B cell (primary cell): ENCODE data around the gene TMEM97. TPM values are rescaled to one million over a fixed set of nuclear protein-coding genes. Genes with fewer than 3 reads are reported as not detected.

Source experiments
- ATAC-seq: fragments of 200-7000 bp; cut with Tn5 transposase; one replicate; pipeline ENCODE4 v1.10.0; 2021; ENCODE audit warnings: low read depth, mild to moderate bottlenecking, moderate number of reproducible peaks, moderate library complexity
- CTCF ChIA-PET: fragments of 350-600 bp; sonication (Branson Sonifier 250); formaldehyde crosslinking; loops from one replicate; lab custom pipeline; 2021; ENCODE audit warnings: antibody characterized with exemption, inconsistent platforms; lab: Charles Lee
- POLR2A ChIA-PET: fragments of 350-600 bp; sonication (Branson Sonifier 250); formaldehyde crosslinking; loops from one replicate; lab custom pipeline; 2021; ENCODE audit warnings: antibody characterized with exemption; lab: Charles Lee
- DNase-seq: peaks from one replicate; pipeline ENCODE4 v3.0.0; 2013
- H2AFZ ChIP-seq: 2 replicates; pipeline ENCODE4 v1.6.1; 2012; ENCODE audit warnings: mild to moderate bottlenecking, low read depth, low read length; ENCODE audit not compliant: insufficient read depth, poor library complexity, severe bottlenecking
- H3K27ac ChIP-seq, 2 donors: 1 replicate in 1 of 2; 2 replicates in 1 of 2; pipeline ENCODE4 v1.5.1; 2012 to 2013; ENCODE audit warnings: low read length in 2 of 2, mild to moderate bottlenecking in 2 of 2, moderate library complexity in 1 of 2
- H3K27me3 ChIP-seq, 4 experiments: fragments of 200-600 bp in 1 of 4; sonication (generic) in 1 of 4; replicated peaks in 1 of 4; 1 replicate in 2 of 4; 2 replicates in 2 of 4; pipeline versions ENCODE4 v1.6.1 to v1.7.0; 2013 to 2016; ENCODE audit warnings: low read length in 3 of 4, mild to moderate bottlenecking in 2 of 4, mixed read lengths in 1 of 4, moderate library complexity in 1 of 4; ENCODE audit not compliant: insufficient read depth in 4 of 4, control insufficient read depth in 3 of 4; ENCODE audit errors: control extremely low read depth in 1 of 4
- H3K36me3 ChIP-seq, 2 experiments: replicated peaks in 1 of 2; 1 replicate in 1 of 2; 2 replicates in 1 of 2; pipeline versions ENCODE4 v1.6.1 to v1.7.1; 2013; ENCODE audit warnings: low read length in 1 of 2; ENCODE audit not compliant: insufficient read depth in 2 of 2, control insufficient read depth in 1 of 2; ENCODE audit errors: control extremely low read depth in 1 of 2, extremely low read depth in 1 of 2
- H3K4me1 ChIP-seq, 2 donors: fragments of 200-600 bp in 1 of 2; sonication (generic) in 1 of 2; 1 replicate in 1 of 2; 2 replicates in 1 of 2; pipeline versions ENCODE4 v1.5.1 to v1.6.1; 2013 to 2017; ENCODE audit warnings: low read length in 2 of 2; ENCODE audit not compliant: control insufficient read depth in 2 of 2, insufficient read depth in 2 of 2
- H3K4me2 ChIP-seq: replicated peaks from 2 replicates; pipeline ENCODE3; 2012; ENCODE audit warnings: mild to moderate bottlenecking, low read depth, low read length; ENCODE audit not compliant: poor library complexity, severe bottlenecking
- H3K4me3 ChIP-seq, 5 experiments: fragments of 200-600 bp in 1 of 5; sonication (generic) in 1 of 5; 1 replicate in 3 of 5; 2 replicates in 2 of 5; pipeline versions ENCODE4 v1.5.1 to v1.7.0; 2011 to 2016; ENCODE audit warnings: low read length in 4 of 5, mild to moderate bottlenecking in 4 of 5, low read depth in 2 of 5, control low read depth in 1 of 5, moderate library complexity in 1 of 5; ENCODE audit not compliant: insufficient read depth in 1 of 5; ENCODE audit errors: control extremely low read depth in 1 of 5, extremely low read depth in 1 of 5
- H3K79me2 ChIP-seq: fragments of 200-600 bp; sonication (generic); one replicate; pipeline ENCODE4 v1.6.0; 2016; ENCODE audit warnings: low read length; ENCODE audit not compliant: control insufficient read depth, insufficient read depth
- H3K9ac ChIP-seq: fragments of 200-600 bp; sonication (generic); 2 replicates; pipeline ENCODE4 v1.6.1; 2017; ENCODE audit warnings: mild to moderate bottlenecking, low read length, moderate library complexity
- H3K9me3 ChIP-seq, 3 donors: one replicate each; pipeline versions ENCODE4 v1.6.1 to v1.7.1; 2013; ENCODE audit warnings: low read length in 2 of 3; ENCODE audit not compliant: control insufficient read depth in 2 of 3, insufficient read depth in 1 of 3; ENCODE audit errors: control extremely low read depth in 1 of 3
- H4K20me1 ChIP-seq: 2 replicates; pipeline ENCODE4 v1.6.0; 2012; ENCODE audit warnings: mild to moderate bottlenecking, low read length; ENCODE audit not compliant: insufficient read depth, control insufficient read depth, poor library complexity, severe bottlenecking
- H3K27ac Mint-ChIP-seq: one replicate; pipeline ENCODE4 v1.8.0; 2021; ENCODE audit warnings: mixed read lengths
- H3K27me3 Mint-ChIP-seq: one replicate; pipeline ENCODE4 v1.8.0; 2021; ENCODE audit warnings: mixed read lengths
- H3K4me1 Mint-ChIP-seq: one replicate; pipeline ENCODE4 v1.8.0; 2021; ENCODE audit warnings: mixed read lengths
- H3K4me3 Mint-ChIP-seq: one replicate; pipeline ENCODE4 v1.8.0; 2021; ENCODE audit warnings: mixed read lengths
- H3K9me3 Mint-ChIP-seq: one replicate; pipeline ENCODE4 v1.8.0; 2022; ENCODE audit warnings: mixed read lengths; ENCODE audit not compliant: insufficient read depth
- CTCF ChIP-seq: fragments of 200-600 bp; IDR thresholded peaks from one replicate; pipeline ENCODE4 v1.8.0; 2022; ENCODE audit warnings: antibody characterized with exemption, mild to moderate bottlenecking
- EZH2 ChIP-seq: IDR thresholded peaks from 2 replicates; pipeline ENCODE4 v1.6.1; 2012; ENCODE audit warnings: borderline replicate concordance, low read depth, mild to moderate bottlenecking, moderate library complexity, low read length; ENCODE audit not compliant: insufficient read depth, poor library complexity, severe bottlenecking
- WGBS: methylation state at CpG from one replicate; pipeline ENCODE4 v1.1.5; 2013; ENCODE audit warnings: missing lambda C conversion rate; ENCODE audit not compliant: insufficient coverage; 5-methylcytosine and 5-hydroxymethylcytosine counted together
- intact Hi-C: fragments of 100-400 bp; cut with micrococcal nuclease; formaldehyde crosslinking; loops from one replicate; pipeline ENCODE4 v1.10.0; 2022
- polyA plus RNA-seq: library from polyadenylated mRNA; depleted of rRNA; stranded (reverse); fragments of >200 nt; gene quantifications from 2 replicates; pipeline ENCODE4 v1.2.3, GENCODE V29; 2012
- total RNA-seq, 2 donors: library from RNA; stranded (reverse); fragments of 120-200 nt in 1 of 2; gene quantifications; 1 replicate in 1 of 2; 2 replicates in 1 of 2; pipeline versions ENCODE4 v1.2.3 to v1.2.4, GENCODE V29; 2013 to 2022

Gene TMEM97
- total and polyA plus RNA-seq, 2 donors (not counting 1 experiment from before 2014, with no cell fraction given), result 1.6 to 6.4 TPM

GRCh38 chr17:28313841-28314240, 5.2 kb upstream of the TMEM97 start:
- WGBS, result no CpG with 5 or more reads among the region's 2 CpGs
- no peaks in the 10 kb centered on the region for H3K9me3 Mint-ChIP-seq
- no peaks in the 10 kb centered on the region for H3K9me3 ChIP-seq
- CTCF ChIA-PET, result no interaction called here
- peaks cover 13% of the 10 kb centered on the region for H3K4me1 Mint-ChIP-seq
- no peak overlapping the region for H3K4me2 ChIP-seq
- H3K27ac Mint-ChIP-seq, result no peak overlapping the region
- intact Hi-C loops, result no loop called here
- H3K27me3 ChIP-seq, result no peaks in the 10 kb centered on the region
- H3K4me3 ChIP-seq, result no peak overlapping the region
- POLR2A ChIA-PET, result no interaction called here
- no peaks in the 10 kb centered on the region for H4K20me1 ChIP-seq
- no peaks in the 10 kb centered on the region for H3K36me3 ChIP-seq
- ATAC-seq, result no peak
- no peaks in the 10 kb centered on the region for H3K79me2 ChIP-seq
- no peak overlapping the region for H3K9ac ChIP-seq
- H3K4me1 ChIP-seq, result peaks cover 4 to 9% of the 10 kb centered on the region in 2 donors
- no peak overlapping the region for H2AFZ ChIP-seq
- H3K4me3 Mint-ChIP-seq, result no peak overlapping the region
- no peak overlapping the region for H3K27ac ChIP-seq
- no peak for DNase-seq
- TF ChIP-seq EZH2 (no peak), CTCF (no peak)
- no peaks in the 10 kb centered on the region for H3K27me3 Mint-ChIP-seq

GRCh38 chr17:28315846-28316705, 2.9 kb upstream of the TMEM97 start:
- H3K36me3 ChIP-seq, result no peaks in the 10 kb centered on the region
- Mint-ChIP-seq H3K27ac (no peak overlapping the region), H3K4me3 (no peak overlapping the region), H3K27me3 (no peaks in the 10 kb centered on the region), H3K9me3 (no peaks in the 10 kb centered on the region), H3K4me1 (peaks cover 22% of the 10 kb centered on the region)
- 100% methylated on average over 1 of the region's 4 CpGs for WGBS
- intact Hi-C loops, result loop anchor here (5.0 kb wide), 1 partner anchor 34 kb away; no protein-coding TSS in a partner anchor
- no peak overlapping the region for H2AFZ ChIP-seq
- no peak for ATAC-seq
- H3K4me1 ChIP-seq, result peaks cover 13 to 22% of the 10 kb centered on the region in 2 donors
- TF ChIP-seq EZH2 (no peak), CTCF (no peak)
- H3K27me3 ChIP-seq, result no peaks in the 10 kb centered on the region
- no peaks in the 10 kb centered on the region for H3K79me2 ChIP-seq
- no peak overlapping the region for H3K27ac ChIP-seq
- ChIA-PET POLR2A (no interaction called here), CTCF (no interaction called here)
- H3K9ac ChIP-seq, result no peak overlapping the region
- no peaks in the 10 kb centered on the region for H3K9me3 ChIP-seq
- no peak for DNase-seq
- no peak overlapping the region for H3K4me2 ChIP-seq
- no peaks in the 10 kb centered on the region for H4K20me1 ChIP-seq
- H3K4me3 ChIP-seq, result no peak overlapping the region
